Panc1 (cell line): ENCODE measurements around the gene EMSY.

ENCODE experiments used
- POLR2AphosphoS5 ChIP-seq: IDR thresholded peaks from 2 replicates; pipeline ENCODE4 v1.6.1; 2012; ENCODE audit warnings: mild to moderate bottlenecking, low read depth, low read length, moderate library complexity
- TF ChIP-seq, protein P1 (sequence below), 2 experiments: IDR thresholded peaks; 2 replicates each; pipeline ENCODE4 v1.6.1; 2011 to 2012; ENCODE audit warnings: low read depth in 2 of 2, control low read depth in 1 of 2, low read length in 1 of 2, mild to moderate bottlenecking in 1 of 2, moderate library complexity in 1 of 2; ENCODE audit not compliant: insufficient read depth in 1 of 2
- TF ChIP-seq, protein P2 (sequence below): fragments of 450-650 bp; IDR thresholded peaks from 2 replicates; pipeline ENCODE4 v1.5.1; 2017; ENCODE audit warnings: mild to moderate bottlenecking

DNA sequence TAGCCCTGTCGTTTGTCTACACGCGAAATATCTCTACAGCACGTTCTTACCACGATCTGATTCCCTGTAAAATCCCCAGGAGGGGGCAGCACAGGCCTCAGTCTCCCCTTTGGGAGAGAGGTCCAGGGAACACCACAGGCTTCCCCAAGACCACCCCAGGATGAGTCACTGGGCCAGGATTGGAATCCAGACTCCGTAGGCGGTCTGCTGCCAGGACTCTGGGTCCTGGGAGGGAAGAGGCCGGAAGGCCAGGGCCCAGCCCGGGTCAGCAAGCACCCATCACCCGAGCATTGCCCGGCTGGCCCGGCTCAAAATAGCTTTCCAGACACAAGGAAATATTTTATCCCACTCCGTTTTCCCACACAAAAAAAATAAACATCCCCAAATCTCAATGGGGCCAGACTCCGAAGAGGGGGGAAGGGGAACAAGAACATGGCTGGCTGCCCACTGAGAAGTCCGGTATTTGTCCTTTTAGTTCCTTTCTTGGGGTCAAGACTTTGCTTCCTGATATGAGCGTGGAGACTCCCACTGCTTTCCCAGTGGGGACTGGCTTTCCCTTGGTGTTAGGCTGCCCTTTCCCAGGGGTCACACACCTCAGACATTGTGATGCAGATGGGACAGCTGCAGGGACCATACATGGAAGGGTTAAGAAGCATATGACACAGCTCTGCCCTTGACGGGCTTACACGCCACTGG is 134.4 kb downstream of the EMSY start:
- TF ChIP-seq, protein P1, sequence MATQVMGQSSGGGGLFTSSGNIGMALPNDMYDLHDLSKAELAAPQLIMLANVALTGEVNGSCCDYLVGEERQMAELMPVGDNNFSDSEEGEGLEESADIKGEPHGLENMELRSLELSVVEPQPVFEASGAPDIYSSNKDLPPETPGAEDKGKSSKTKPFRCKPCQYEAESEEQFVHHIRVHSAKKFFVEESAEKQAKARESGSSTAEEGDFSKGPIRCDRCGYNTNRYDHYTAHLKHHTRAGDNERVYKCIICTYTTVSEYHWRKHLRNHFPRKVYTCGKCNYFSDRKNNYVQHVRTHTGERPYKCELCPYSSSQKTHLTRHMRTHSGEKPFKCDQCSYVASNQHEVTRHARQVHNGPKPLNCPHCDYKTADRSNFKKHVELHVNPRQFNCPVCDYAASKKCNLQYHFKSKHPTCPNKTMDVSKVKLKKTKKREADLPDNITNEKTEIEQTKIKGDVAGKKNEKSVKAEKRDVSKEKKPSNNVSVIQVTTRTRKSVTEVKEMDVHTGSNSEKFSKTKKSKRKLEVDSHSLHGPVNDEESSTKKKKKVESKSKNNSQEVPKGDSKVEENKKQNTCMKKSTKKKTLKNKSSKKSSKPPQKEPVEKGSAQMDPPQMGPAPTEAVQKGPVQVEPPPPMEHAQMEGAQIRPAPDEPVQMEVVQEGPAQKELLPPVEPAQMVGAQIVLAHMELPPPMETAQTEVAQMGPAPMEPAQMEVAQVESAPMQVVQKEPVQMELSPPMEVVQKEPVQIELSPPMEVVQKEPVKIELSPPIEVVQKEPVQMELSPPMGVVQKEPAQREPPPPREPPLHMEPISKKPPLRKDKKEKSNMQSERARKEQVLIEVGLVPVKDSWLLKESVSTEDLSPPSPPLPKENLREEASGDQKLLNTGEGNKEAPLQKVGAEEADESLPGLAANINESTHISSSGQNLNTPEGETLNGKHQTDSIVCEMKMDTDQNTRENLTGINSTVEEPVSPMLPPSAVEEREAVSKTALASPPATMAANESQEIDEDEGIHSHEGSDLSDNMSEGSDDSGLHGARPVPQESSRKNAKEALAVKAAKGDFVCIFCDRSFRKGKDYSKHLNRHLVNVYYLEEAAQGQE (IDR thresholded peaks at IDR 0.05; ENCODE audit: insufficient read depth in 1 of 2, low read depth in 2 of 2, low read length in 1 of 2), result no peak
- TF ChIP-seq, protein P2, sequence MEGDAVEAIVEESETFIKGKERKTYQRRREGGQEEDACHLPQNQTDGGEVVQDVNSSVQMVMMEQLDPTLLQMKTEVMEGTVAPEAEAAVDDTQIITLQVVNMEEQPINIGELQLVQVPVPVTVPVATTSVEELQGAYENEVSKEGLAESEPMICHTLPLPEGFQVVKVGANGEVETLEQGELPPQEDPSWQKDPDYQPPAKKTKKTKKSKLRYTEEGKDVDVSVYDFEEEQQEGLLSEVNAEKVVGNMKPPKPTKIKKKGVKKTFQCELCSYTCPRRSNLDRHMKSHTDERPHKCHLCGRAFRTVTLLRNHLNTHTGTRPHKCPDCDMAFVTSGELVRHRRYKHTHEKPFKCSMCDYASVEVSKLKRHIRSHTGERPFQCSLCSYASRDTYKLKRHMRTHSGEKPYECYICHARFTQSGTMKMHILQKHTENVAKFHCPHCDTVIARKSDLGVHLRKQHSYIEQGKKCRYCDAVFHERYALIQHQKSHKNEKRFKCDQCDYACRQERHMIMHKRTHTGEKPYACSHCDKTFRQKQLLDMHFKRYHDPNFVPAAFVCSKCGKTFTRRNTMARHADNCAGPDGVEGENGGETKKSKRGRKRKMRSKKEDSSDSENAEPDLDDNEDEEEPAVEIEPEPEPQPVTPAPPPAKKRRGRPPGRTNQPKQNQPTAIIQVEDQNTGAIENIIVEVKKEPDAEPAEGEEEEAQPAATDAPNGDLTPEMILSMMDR, result no peak; the same call in 1 of the 2 replicates
- TF ChIP-seq POLR2AphosphoS5, result no peak
